Mononuclear cell (primary cell): ENCODE results near the gene FAM124A. TPM values are rescaled to one million over a fixed set of nuclear protein-coding genes. Genes with fewer than 3 reads are reported as not detected.

Experiments used
- H3K27me3 ChIP-seq: 2 replicates; pipeline ENCODE4 v1.6.0; 2011; ENCODE audit warnings: low read length, control low read depth; ENCODE audit not compliant: insufficient read depth
- H3K4me1 ChIP-seq: 2 replicates; pipeline ENCODE4 v1.5.1; 2011; ENCODE audit warnings: mild to moderate bottlenecking, low read length, control low read depth; ENCODE audit not compliant: insufficient read depth
- H3K4me3 ChIP-seq: 2 replicates; pipeline ENCODE4 v1.5.1; 2011; ENCODE audit warnings: mild to moderate bottlenecking, low read length, moderate library complexity
- H3K9me3 ChIP-seq: 2 replicates; pipeline ENCODE4 v1.5.1; 2011; ENCODE audit warnings: low read depth, mild to moderate bottlenecking, control low read depth, low read length
- total RNA-seq: library from RNA; depleted of rRNA; stranded (reverse); fragments of >200 nt; gene quantifications from one replicate; pipeline ENCODE4 v1.2.3, GENCODE V29; 2012

The FAM124A gene
- total RNA-seq, 1 donor = under 0.01 TPM

DNA sequence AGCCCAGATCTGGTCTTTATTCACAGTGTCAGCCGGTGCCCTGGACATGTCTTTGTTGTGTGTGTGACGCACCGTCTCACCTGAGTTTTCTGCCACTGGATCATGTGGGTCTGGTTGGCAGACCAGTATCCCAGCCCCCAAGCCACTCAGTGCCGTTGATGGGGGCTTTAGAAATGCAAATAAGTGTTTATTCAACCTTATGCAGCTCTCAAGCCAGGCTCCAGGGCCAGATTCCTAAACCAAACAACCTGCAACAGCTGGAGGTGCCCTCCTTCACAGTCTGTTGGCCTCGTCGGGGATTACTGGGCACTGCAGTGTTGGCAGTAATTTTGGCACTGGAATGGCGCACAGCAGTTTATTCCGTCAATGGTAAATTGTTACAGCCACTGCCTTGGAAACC is 21.6 kb downstream of the FAM124A start:
- H3K4me3 ChIP-seq = no peak overlapping the region
- H3K27me3 ChIP-seq = no peaks in the 10 kb centered on the region
- peaks cover 24% of the 10 kb centered on the region for H3K4me1 ChIP-seq
- no peaks in the 10 kb centered on the region for H3K9me3 ChIP-seq

DNA sequence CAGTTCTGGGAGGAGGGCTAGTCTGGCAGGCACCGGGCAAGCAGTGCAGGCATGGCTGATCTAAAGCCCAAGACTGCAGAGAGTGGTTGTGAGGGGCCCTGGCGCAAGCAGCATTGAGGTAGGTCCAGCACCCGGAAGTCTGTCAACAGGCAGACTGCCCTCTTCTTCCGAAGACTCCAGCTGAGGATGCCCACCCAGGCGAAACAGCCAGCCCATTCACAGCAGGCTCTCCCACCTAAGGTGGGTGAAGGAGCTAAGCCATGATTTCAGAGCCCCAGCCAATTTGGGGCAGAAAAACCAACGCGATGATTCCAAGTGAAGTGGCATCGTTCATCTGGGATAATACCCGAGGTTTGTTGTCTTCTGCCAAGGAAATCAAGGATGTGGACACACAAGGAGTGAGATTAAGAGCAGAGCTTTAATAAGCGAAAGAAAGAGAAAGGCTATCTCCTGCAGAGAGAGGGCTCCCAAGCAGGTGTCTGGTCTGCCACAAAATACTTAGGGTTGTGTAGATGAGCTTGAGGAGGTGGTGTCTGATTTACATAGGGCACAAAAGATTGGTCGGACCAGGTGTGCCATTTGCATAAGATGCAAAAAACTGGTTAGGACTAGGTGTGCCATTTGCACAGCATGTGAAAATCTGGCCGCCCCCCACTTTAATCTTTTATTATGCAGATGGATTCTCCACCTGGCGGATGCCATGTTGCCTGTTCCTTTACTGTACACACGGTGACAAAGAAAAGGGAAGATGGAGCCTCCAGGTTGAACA is 22.6 kb downstream of the FAM124A start:
- Histone ChIP-seq H3K4me3 (no peak overlapping the region), H3K27me3 (no peaks in the 10 kb centered on the region), H3K4me1 (peaks cover 24% of the 10 kb centered on the region), H3K9me3 (no peaks in the 10 kb centered on the region)

DNA sequence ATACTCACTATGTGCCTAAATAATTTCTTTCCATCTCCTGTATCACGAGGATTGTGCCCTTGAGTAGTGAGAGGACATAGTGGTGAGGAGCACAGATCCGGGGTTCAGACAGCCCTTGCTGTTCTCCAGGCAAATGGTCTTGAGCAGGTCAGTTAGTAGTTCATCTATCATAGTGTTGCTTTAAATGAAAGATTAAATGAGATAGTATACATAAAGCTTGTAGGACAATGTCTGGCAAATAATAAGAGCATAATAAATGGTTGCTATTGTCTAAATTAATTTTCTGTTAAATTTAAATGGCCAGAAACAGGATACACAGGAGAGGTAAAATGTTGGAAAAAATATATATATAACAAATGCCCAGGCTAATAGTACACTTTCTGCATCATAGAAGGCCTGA is 23.4 kb downstream of the FAM124A start:
- Histone ChIP-seq H3K4me1 (peaks cover 20% of the 10 kb centered on the region), H3K9me3 (no peaks in the 10 kb centered on the region), H3K27me3 (no peaks in the 10 kb centered on the region), H3K4me3 (no peak overlapping the region)

DNA sequence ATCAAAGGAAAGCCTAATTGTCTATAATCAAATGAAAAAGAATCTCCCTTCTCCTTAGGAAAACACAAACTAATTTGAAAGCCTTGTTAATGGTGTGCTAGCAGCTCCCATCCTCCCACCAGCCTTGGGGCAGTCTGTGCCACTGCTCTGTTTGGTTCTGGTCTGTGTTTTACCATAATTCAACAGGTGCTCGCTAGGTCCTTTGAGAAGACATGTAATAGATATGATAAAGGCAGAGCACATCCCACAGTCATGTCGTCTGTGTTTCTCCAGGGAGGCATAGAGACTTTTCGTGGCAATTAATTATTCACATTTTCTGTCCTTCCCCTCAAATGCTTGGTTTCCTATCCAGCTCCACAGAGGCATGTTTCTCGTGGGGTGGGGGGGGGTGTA is 23.8 kb downstream of the FAM124A start:
- Histone ChIP-seq H3K27me3 (no peaks in the 10 kb centered on the region), H3K4me1 (peaks cover 15% of the 10 kb centered on the region), H3K4me3 (no peak overlapping the region), H3K9me3 (no peaks in the 10 kb centered on the region)

DNA sequence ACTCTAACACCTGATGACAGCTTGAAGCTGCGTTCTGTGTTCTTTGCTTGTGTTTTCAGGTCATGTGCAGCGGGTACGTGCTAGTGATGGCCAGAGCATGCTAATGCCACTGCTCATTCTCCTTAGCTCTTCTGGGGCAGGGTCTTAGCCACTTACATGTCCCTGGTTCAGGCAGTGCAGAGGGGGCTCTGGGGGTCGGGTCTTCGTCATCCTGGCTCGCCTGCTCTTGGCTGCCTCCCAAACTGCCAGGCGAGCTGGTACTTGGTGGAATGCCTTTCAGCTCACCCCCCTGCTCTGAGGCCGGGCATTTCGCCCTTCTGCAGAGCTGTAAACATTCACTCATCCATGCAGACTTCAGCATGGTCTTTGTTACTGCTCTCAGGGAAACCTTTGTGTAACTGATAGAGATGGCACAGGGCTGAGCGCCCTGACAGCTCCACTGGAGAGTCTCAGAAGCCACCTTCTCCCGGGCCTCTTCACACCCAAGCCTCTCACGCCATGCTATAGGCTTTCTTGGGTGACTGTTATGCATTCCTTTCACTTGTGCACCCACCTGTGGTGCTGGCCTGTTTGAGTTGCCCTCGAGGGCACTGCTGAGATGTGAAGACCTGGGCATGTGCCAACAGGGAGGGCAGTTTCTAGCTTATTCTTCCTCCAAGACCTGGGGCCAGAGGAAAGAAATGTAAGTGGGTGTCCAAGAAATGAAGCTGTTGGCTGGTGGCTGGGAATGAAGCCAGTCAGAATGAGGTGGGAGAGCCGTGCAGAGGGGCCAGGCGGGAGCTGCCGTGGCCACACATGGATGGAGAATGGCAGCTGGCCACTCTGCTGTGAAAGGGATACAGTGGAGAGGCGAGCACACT is 24.4 kb downstream of the FAM124A start:
- H3K4me3 ChIP-seq = no peak overlapping the region
- no peaks in the 10 kb centered on the region for H3K9me3 ChIP-seq
- H3K4me1 ChIP-seq = peaks cover 9% of the 10 kb centered on the region
- H3K27me3 ChIP-seq = no peaks in the 10 kb centered on the region

DNA sequence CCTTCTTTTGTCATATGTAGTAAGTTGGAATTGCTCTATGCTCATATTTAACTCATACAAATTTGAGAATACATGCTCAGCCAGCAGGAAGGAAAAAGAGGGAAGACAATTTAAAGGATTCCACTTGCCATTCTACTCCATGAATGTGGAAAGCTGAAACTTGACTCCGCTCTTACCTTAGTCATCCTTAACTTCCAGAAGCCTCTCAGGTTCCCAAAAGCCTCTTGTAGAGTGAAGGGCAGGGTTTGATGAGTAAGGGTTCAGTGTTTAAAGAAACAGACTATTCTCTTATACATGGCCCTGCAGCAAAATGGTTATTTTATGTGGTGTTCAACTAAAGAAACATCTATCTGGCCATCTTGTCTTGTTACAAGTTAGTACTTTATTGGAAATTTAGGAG is 27.1 kb downstream of the FAM124A start:
- Histone ChIP-seq H3K4me3 (no peak overlapping the region), H3K27me3 (no peaks in the 10 kb centered on the region), H3K9me3 (no peaks in the 10 kb centered on the region)

DNA sequence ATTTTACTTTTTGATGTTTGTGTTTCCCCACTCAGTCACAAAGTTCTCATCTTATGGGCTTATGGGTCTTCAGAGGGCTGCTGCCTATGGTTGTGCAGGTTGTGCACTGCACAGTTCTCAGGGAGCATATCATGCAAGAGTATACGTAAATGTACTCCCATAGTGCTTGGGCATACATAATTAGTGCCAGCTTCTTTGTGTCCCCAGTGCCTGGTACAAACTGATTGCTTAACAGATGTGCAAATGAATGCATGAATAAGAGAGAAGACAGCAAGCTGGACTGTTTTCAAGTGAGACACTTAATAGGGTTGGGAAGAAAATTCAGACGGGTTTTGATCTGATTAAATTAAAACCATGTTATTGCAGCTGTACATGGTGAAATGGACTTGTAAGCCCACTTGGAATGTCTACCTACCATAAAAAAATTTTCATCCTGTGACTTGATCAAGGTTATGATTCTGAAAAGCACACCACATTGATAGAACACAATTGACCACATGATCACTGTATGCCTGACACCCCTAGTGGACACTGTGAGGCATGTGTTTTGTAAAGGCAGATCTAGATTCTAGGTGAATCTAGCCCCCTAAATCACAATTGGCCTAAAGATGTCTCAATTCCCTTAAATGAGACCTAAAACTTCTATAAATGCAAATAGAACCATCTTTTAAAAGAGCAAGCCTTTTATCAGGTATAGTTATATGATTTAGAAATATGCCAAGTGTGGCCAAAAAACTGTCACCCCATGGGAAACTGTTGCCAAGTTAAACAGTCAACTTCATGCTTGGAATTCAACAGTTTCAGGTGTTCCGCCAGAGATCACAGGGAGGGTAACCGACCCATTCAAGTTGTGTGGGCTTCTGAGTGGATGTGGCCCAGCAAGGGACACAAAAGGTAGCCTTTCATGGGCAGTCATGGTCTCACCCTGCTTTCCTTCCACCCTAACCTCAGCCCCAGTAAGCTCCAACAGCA is 27.9 kb downstream of the FAM124A start:
- H3K4me1 ChIP-seq = peaks cover 13% of the 10 kb centered on the region
- no peak overlapping the region for H3K4me3 ChIP-seq
- no peaks in the 10 kb centered on the region for H3K9me3 ChIP-seq
- no peaks in the 10 kb centered on the region for H3K27me3 ChIP-seq

More for the DNA sequence above, 27.1 kb downstream of the FAM124A start:
- peaks cover 13% of the 10 kb centered on the region for H3K4me1 ChIP-seq

DNA sequence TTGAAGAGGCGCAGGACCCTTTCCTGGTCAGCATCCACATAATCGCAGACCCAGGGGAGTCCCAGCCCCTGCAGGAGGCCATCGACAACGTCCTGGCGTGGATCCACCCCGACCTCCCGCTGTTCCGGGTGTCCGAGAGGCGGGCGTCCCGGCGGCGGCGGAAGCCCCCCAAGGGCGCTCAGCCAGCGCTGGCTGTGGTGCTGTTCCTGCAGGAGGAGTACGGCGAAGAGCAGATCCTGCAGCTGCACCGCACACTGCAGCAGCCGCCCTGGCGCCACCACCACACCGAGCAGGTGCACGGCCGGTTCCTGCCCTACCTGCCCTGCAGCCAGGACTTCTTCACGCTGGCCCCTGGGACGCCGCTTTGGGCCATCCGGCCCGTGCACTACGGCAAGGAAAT is 29.3 kb downstream of the FAM124A start:
- Histone ChIP-seq H3K4me3 (no peak overlapping the region), H3K9me3 (no peaks in the 10 kb centered on the region), H3K27me3 (no peaks in the 10 kb centered on the region), H3K4me1 (peaks cover 13% of the 10 kb centered on the region)

DNA sequence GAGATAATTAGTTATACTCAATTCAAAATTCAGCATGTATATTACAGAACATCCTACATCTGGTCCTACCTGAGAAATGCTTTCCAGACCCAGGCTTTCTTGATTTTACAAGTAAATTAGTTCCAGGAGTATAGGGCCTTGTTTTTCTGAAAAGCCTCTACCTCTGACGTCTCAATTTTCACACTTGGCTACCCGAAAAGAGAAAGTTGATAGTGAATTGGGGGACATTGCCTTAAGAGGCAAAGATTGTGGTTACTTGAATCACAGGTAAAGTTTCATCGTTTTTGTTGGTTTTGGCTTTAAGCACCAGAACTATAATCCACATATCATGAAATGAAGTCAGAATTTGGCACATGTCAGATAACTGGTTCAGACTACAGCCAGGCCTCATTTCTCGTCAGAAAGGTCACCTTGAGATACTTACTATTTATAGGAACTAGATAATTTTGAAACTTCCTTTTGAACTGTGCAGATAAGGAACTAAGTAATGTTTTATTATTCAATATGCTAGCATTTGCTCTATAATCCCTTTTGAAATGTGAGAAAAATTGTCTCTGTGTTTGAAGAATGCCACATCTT is 30.8 kb downstream of the FAM124A start:
- Histone ChIP-seq H3K4me3 (no peak overlapping the region), H3K4me1 (peaks cover 13% of the 10 kb centered on the region), H3K27me3 (no peaks in the 10 kb centered on the region), H3K9me3 (no peaks in the 10 kb centered on the region)

DNA sequence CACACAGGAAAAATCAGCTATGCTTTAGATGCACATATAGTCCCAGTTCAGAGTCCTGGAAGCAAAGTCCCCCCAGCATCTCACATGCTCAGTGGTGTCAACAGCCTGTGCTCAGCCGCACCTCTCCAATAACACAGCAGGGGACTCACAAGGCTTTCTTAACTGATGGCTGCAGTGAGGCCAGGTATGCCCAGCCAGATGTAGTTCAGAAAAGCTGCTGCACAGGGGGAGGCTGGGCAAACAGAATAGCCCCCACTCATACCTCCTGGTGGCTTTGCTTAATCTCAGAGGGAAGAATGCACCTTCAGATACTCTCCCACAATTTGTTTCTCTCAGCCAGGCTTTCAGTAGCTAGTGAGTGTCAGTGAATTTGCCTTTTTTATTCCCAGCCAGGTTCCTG is 33.4 kb downstream of the FAM124A start:
- H3K4me3 ChIP-seq = no peak overlapping the region
- peaks cover 13% of the 10 kb centered on the region for H3K4me1 ChIP-seq

DNA sequence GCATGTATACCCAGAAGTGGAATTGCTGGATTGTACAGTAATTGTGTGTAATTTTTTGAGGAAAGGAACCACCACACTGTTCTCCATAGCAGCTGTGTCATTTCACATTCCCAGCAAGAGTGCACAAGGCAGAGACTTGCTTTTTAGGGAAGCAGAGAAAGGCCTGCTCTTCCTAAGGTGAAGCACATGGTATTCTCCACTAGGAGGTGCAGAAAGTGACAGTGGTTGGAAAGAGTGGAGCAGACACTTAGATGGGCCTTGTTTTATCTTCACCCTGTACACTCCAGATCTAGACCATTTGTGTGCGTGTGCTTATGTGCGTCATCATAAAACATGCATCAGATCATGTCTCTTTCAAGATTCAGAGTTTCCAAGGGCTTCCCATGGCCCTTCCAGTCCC is 35.0 kb downstream of the FAM124A start:
- Histone ChIP-seq H3K4me1 (peaks cover 13% of the 10 kb centered on the region), H3K27me3 (no peaks in the 10 kb centered on the region), H3K4me3 (no peak overlapping the region), H3K9me3 (no peaks in the 10 kb centered on the region)

More for the DNA sequence above, 33.4 kb downstream of the FAM124A start:
- H3K27me3 ChIP-seq = no peaks in the 10 kb centered on the region
- no peaks in the 10 kb centered on the region for H3K9me3 ChIP-seq

DNA sequence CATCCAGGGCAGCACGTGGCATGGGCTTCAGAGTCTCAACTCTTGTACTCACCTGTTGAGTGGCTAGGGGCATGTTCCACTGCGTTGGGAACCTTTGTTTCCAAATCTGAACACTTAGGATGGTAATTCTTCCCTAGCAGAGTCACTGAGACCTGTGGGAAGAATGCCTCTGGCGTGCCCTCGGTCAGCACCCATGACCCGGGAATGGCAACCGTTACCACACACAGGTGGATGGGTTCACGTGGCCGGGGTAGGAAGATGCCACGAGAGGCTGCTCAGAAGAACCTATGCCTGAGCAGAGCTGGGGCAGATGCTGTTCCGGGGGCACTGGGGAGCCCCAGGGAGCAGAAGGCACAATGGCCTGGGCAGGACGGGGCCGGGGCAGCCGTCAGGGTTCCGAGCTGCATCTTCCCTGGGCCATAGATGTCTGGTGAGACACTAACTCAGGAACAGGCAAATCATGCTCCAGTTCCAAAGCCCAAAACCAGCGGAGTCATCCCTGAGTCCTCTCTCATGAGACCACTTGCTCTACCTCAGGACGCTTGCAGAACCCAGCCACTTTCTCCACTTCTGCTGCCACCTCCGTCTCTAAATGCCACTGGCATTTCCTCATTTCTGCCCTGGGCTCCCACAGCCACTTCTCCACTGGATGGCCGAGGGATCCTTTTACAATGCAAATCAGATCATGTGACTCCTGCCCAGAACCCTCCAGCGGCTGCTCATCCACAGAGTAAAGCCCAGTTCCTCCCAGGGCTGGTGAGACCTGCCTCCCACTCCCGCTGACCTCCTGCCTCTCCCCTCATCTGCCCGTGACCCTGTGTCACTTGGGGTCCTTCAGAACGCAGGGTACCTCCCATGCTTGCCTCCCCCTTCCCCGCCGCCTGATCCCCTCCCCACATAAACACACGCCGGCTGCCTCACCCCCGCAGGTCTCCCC is 36.7 kb downstream of the FAM124A start:
- Histone ChIP-seq H3K4me1 (peaks cover 2% of the 10 kb centered on the region), H3K4me3 (no peak overlapping the region), H3K27me3 (no peaks in the 10 kb centered on the region), H3K9me3 (no peaks in the 10 kb centered on the region)

DNA sequence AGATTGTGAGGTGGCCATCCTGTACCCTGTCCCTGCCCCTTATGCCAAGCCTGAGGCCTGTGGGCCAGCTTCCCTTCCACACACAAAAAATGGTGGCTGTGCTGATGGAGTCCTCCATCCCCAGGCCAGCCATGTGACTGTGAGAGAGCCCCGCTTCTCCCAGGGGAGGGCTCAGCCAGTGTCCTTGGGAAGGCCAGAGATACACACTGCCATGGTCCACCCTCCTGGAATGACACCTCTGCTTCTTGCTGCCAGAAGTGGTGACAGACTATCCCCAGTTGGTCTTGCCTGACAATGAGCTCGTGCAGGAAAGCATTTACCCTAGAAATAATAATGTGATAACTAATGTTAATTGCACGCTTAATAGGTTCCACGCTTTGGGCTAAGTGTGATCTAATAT is 38.0 kb downstream of the FAM124A start:
- H3K4me1 ChIP-seq = no peaks in the 10 kb centered on the region
- no peaks in the 10 kb centered on the region for H3K27me3 ChIP-seq
- H3K9me3 ChIP-seq = no peaks in the 10 kb centered on the region
- H3K4me3 ChIP-seq = no peak overlapping the region
